PFSK-1 (cell line): ENCODE measurements around the gene HIVEP2.

Experiments used
- POLR2AphosphoS5 ChIP-seq: IDR thresholded peaks from 2 replicates; pipeline ENCODE4 v1.6.1; 2012; ENCODE audit warnings: low read depth, mild to moderate bottlenecking, control low read depth, low read length, moderate library complexity
- REST ChIP-seq, 2 experiments: IDR thresholded peaks; 2 replicates each; pipeline versions ENCODE4 v1.6.1 to v1.8.0; 2011 to 2012; ENCODE audit warnings: low read depth in 2 of 2, low read length in 2 of 2, control low read depth in 1 of 2, inconsistent platforms in 1 of 2, mild to moderate bottlenecking in 1 of 2, moderate library complexity in 1 of 2; ENCODE audit not compliant: insufficient read depth in 1 of 2
- SIN3A ChIP-seq: IDR thresholded peaks from 2 replicates; pipeline ENCODE4 v1.6.1; 2012; ENCODE audit warnings: mild to moderate bottlenecking, low read length, moderate library complexity, borderline replicate concordance; ENCODE audit not compliant: insufficient read depth
- TAF1 ChIP-seq: IDR thresholded peaks from 2 replicates; pipeline ENCODE4 v1.6.1; 2012; ENCODE audit warnings: low read length, control low read depth, borderline replicate concordance; ENCODE audit not compliant: insufficient read depth

GRCh38 chr6:142725024-142725770 lies 219.8 kb downstream of the HIVEP2 start:
- TF ChIP-seq SIN3A (no peak), TAF1 (no peak), POLR2AphosphoS5 (no peak), REST (IDR thresholded peaks at IDR 0.05; ENCODE audit: insufficient read depth in 1 of 2, low read depth in 2 of 2, low read length in 2 of 2) (no peak)
